ENCODE results near the gene TTC19. TPM values are rescaled to one million over a fixed set of nuclear protein-coding genes. Genes with fewer than 3 reads are reported as not detected.
"Not testable (repeated sequence)": the region's sequence is repeated elsewhere in the genome, so short reads cannot be mapped to it uniquely, and the experiment has no call there.

TTC19 gene
- total RNA-seq, 1 donor = 98.6 TPM

- DNase-seq (ENCODE audit: low read depth in 2 of 3, low spot score in 2 of 3) = no peak
These were observed 27.3 kb downstream of the TTC19 start for GRCh38 chr17:16026895-16027294.

DNA sequence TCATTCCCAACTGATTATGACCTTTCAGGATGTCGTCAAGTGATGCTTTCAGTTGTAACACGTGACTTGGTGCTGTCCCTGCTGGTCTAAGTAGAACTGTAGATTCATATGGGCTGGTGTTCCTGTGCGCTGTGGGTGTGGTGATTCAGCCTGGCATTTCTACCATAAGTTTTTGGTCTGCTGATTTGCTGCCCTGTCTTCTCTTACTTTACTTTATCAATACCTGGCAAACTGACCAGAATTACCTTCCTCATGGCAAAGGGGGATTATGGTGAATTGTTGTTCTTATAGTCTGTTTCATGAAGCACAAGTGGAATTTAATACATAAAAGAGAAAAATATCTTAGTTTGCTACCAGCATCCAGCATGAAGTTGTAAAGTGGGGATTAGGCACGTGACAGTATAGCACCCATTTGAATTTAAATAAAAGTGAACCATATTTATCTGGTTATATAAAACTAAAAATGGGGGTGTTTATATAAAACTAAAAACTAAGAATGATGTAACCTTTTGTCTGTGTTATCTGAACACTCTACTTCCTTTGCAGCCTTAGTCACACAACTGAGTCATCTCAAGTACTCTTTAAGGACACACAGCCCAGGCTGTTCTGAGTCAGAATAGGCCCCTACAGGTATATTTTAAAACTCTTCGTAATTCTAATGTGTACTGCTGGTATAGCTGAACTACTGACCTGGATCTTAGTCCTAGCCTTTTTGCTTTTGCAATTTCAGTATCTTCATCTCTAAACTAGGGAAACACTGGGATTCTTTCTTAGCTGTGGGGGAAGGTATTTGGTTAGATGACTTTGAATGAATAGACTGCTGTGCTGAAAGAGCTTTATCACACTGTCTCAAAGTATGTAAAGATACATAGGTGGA lies 28.3 kb downstream of the TTC19 start:
- peak in 2 of 3 donors; percentile 14 to 44 for DNase-seq (ENCODE audit: low read depth in 2 of 3, low spot score in 2 of 3)

DNA sequence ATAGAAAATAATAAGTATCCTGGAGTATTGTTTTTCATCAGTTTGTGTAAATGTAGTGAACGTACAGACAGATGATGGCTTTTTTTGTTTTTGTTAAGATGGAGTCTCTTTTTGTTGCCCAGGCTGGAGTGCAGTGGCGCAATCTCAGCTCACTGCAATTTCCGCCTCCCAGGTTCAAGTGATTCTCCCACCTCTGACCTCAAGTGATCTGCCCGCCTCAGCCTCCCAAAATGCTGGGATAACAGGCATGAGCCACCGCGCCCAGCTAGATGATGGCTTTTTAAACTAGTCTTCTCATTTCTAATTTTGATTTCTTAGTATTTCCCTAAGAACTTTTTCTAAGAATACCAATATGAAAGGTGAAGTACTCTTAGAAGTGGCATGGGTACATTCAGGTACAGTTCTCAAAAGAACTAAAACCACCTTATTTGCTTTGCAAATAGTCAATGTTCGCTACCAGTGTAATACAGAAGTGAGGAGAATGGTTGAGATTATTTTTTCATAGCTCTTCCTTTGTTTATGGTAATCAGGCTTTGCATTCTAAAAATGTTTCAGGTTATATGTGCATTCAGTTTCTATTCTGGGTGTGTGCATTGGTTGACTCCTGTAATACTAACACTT lies 34.2 kb downstream of the TTC19 start:
- no peak for DNase-seq (ENCODE audit: low read depth in 2 of 3, low spot score in 2 of 3)

DNA sequence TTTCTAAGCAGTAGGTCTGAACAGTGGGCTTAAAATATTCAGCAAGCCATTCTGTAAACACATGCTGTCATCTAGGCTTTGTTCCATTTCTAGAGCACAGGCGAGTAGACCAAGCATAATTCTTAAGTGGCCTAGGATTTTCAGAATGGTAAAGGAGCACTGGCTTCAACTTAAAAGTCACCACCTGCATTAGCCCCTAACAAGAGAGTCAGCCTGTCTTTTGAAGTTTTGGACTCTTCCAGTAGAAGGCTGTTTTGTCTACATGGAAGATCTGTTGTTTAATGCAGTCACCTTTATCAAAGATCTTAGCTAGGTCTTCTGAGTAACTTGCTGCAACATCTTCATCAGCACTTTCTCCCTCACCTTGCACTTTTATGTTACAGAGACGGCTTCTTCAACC lies 36.6 kb downstream of the TTC19 start:
- DNase-seq (ENCODE audit: low read depth in 2 of 3, low spot score in 2 of 3) = no peak

DNA sequence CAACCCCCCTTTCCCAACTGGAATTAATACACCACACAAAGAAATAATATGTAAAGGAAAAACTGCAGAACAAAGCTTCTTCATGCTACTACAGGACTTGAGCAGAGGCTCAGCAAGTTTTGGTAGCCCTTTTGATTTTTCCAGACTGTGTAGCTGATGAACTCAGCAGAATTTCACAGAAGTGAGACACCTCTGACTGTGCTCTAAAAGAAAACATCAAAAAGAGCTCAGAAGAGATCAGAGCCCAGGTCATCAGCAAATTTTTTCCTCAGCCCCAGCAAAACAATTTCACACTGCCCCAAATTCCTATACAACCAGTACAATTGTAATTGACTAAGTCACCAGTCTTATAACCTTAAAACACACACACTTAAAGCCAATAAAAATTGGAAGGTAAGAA lies 38.0 kb downstream of the TTC19 start:
- DNase-seq (ENCODE audit: low read depth in 2 of 3, low spot score in 2 of 3) = no peak

DNA sequence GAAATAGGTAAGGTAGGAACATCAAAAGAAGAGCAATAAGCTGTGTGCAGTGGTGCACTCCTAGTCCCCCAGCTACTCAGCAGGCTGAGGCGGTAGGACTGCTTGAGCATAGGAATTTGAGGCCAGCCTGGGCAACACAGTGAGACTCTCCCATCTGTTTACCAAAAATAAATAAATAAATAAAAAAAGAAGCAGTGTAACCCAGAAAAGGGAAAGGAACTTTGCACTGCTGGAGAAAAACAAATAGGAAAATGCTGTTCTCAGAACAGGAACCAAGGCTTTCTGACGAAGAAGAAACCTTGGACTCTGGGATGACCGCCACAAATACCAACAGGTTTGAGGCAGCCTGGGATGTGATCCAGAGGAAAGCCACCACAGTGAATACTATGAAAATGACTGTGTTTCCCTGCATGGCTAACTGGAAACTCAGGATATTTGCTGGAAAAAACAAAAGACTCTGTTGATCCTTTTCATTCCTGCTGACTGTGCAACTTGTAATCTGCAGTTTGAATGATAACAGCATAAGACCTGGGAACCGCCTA lies 41.2 kb downstream of the TTC19 start:
- DNase-seq (ENCODE audit: low read depth in 2 of 3, low spot score in 2 of 3) = no peak

DNA sequence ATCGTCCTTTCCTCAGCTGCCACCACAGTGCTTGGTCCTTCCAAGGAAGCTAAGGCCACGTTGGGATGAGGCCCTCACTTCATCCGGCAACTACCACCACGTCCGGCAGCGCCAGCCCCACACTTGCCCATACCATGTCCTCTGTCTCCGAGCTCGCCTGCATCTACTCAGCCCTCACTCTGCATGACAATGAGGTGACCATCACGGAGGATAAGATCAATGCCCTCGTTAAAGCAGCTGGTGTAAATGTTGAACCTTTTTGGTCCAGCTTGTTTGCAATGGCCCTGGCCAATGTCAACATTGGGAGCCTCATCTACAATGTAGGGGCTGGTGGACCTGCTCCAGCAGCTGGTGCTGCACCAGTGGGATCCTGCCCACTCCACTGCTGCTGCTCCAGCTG lies 44.9 kb downstream of the TTC19 start:
- no peak for DNase-seq (ENCODE audit: low read depth in 2 of 3, low spot score in 2 of 3)

GRCh38 chr17:16046966-16047365 lies 47.3 kb downstream of the TTC19 start:
- DNase-seq (ENCODE audit: low read depth in 2 of 3, low spot score in 2 of 3) = no peak

DNA sequence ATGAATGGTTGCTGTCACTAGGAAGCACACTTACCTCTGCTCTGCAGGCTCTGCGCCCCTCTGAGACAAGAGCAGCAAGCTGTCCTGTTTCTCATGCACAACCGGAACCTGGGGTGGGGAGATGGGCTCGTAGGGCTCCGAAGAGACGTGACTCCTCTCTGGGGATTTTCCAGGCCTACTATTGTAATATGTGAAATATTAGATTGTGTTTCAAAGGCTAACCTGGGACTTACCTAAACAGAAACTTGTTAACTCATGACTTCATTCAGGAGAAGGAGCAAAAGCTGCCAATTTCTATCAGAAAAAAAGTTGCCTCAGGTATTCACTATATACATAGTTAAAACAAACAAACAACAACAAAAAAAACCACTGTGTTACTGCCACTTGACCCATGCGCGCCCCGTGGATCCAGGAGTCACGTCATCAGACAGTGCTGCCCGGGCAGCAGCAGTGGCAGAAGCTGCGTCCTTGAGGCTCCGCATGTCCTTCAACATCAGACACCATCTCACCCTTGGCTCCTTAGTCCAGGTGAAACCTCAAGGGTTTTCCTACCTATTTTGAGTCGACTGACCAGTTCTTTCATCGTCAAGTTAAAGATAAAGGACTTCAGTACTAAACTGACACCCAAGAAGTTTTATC lies 49.3 kb downstream of the TTC19 start:
- DNase-seq (ENCODE audit: low read depth in 2 of 3, low spot score in 2 of 3) = no peak

DNA sequence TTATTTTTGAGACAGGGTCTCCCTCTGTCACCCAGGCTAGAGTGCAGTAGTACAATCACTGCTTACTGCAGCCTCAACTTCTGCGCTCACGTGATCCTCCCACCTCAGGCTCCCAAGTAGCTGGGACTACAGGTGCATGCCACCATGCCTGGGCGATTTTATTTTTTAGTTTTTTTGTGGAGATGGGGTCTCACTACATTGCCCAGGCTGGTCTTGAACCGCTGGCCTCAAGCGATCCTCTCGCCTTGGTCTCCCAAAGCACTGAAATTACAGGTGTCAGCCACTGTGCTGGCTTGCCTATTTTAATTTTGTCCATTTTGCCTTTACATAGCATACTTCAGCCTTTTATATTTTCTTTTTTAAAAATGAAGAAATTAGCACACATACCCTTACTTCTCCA lies 51.2 kb downstream of the TTC19 start:
- DNase-seq (ENCODE audit: low read depth in 2 of 3, low spot score in 2 of 3) = no peak

DNA sequence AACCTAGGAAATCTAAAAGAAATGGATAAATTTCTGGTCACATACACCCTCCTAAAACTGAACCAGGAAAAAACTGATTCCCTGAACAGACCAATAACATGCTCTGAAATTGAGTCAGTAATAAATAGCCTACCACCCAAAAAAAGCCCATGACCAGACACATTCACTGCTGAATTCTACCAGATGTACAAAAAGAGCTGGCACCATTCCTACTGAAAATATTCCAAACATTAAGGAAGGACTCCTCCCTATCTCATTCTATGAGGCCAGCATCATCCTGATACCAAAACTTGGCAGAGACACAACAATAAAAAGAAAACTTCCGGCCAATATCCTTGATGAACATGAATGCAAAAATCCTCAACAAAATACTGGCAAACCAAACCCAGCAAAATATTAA lies 52.9 kb downstream of the TTC19 start:
- DNase-seq (ENCODE audit: low read depth in 2 of 3, low spot score in 2 of 3) = no peak

DNA sequence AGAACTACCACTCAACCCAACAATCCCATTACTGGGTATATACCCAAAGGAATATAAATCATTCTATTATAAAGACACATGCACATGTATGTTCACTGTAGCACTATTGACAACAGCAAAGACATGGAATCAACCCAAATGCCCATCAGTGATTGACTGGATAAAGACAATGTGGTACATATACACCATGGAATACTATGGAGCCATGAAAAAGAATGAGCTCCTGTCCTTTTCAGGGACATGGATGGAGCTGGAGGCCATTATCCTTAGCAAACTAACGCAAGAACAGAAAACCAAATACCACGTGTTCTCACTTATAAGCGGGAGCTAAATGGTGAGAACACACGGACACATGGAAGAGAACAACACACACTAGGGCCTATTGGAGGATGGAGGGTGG lies 55.5 kb downstream of the TTC19 start:
- not testable (repeated sequence) for DNase-seq (ENCODE audit: low read depth in 2 of 3, low spot score in 2 of 3)

- DNase-seq (ENCODE audit: low read depth in 2 of 3, low spot score in 2 of 3) = no peak
These were observed 62.0 kb downstream of the TTC19 start for GRCh38 chr17:16061631-16062030.

GRCh38 chr17:16066125-16066524 lies 66.5 kb downstream of the TTC19 start:
- DNase-seq (ENCODE audit: low read depth in 2 of 3, low spot score in 2 of 3) = no peak

DNA sequence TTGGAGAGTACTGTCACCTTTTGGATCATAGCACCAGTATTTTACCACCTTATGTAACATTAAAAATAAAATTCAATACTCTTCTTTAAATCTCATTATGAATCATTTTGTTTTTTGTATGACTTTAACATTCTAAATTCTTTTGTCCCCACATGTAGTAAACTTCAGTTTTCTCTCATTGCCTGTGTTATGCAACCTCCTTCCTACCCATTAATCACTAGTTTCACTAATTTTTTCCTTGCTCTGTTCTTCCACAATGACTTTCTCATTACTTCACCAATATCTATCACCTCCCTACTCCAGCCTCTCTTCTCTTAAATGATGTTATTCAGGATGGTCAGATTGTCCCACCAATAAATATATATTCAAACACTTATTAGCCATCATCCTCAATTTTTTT lies 68.7 kb downstream of the TTC19 start:
- no peak for DNase-seq (ENCODE audit: low read depth in 2 of 3, low spot score in 2 of 3)

DNA sequence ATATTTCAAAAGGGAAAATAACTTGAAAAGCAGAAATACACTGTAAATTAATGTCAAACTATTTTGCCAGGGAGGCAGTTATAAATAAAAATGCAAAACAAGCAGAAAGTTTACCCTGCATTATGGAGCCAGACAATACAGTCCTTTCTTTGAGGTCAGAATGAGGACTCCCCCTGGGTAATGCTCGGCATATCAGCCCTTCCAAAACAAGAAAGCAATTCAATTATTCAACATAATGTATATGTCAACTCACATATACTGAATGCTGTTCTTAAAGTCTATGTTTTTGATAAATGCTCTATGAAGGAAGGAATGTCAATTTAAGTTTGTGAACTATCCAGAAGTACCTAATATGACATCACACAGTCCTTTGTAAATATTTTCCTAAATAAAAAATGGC lies 72.4 kb downstream of the TTC19 start:
- no peak for DNase-seq (ENCODE audit: low read depth in 2 of 3, low spot score in 2 of 3)

DNA sequence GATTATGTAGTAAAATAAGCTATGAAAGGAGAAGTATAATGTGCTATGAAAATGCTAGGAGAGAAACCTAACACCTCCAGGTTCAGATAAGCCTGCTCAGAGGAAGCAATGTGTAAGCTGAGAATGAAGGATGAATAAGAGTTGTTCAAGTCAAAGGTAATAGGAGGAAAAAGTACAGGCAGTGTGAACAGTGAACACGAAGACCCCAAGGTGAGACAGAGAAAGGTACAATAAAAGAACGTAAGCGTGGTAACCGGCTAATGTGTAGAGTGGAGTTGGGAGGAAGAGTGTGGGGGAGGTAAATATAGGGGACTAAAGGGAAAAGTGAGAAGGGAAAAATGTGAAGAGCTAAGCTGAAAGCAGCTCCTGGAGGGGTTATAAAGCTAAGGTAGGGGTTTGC lies 74.2 kb downstream of the TTC19 start:
- DNase-seq (ENCODE audit: low read depth in 2 of 3, low spot score in 2 of 3) = no peak

DNA sequence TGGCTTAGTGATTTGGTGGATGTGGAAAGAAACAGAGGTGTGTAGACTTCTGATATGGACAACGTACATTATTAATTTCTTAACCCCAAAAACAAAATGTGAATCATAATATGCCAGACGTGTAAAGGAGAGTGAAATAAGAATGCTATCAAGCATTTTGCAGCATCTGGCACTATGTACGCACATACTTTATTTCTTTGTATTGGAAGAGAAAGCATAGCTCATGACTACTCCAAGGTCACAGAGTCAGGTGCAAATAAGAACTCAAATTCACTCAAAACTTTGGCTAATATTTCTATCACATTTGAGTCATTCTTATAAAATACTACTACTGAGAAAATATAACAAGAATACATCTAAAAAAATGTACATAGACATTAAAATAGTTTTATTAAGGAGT lies 74.8 kb downstream of the TTC19 start:
- DNase-seq (ENCODE audit: low read depth in 2 of 3, low spot score in 2 of 3) = no peak

GRCh38 chr17:16075949-16076348 lies 76.3 kb downstream of the TTC19 start:
- no peak for DNase-seq (ENCODE audit: low read depth in 2 of 3, low spot score in 2 of 3)

Measured in hematopoietic multipotent progenitor cell (in vitro differentiated cells).